ENCODE results near the gene TES. TPM values are rescaled to one million over a fixed set of nuclear protein-coding genes. Genes with fewer than 3 reads are reported as not detected.

TES gene
- total and polyA plus RNA-seq, 2 experiments from 2014 or later, result 37.3 to 38.3 TPM

- Histone ChIP-seq H3K4me1 (ENCODE audit: insufficient read depth) (peaks cover 7% of the 10 kb centered on the region; the same call in 1 of the 2 replicates), H3K79me2 (replicated peaks; ENCODE audit: insufficient read depth) (no peaks in the 10 kb centered on the region), H3K27ac (ENCODE audit: low read depth) (no peak overlapping the region), H3K27me3 (ENCODE audit: insufficient read depth) (no peaks in the 10 kb centered on the region), H3K36me3 (ENCODE audit: insufficient read depth) (no peaks in the 10 kb centered on the region), H3K4me3 (no peak overlapping the region), H3K4me2 (no peak overlapping the region), H4K20me1 (replicated peaks; ENCODE audit: insufficient read depth) (no peaks in the 10 kb centered on the region), H3F3A (replicated peaks; ENCODE audit: low read depth) (no peaks in the 10 kb centered on the region), H3K9me2 (ENCODE audit: insufficient read depth) (no peaks in the 10 kb centered on the region; the same call in 1 of the 2 replicates), H2AFZ (no peak overlapping the region)
- ATAC-seq (no peak), DNase-seq (ENCODE audit: low spot score) (no peak)
- H3K27ac Mint-ChIP-seq, result no peak overlapping the region
- TF ChIP-seq CREB1 (CRISPR knock-in tag; IDR thresholded peaks at IDR 0.05; ENCODE audit: low read depth) (no peak), POLR2AphosphoS5 (IDR thresholded peaks at IDR 0.05; ENCODE audit: low read depth) (no peak), ETS1 (IDR thresholded peaks at IDR 0.05) (no peak), ZNF114 (CRISPR knock-in tag; IDR thresholded peaks at IDR 0.05) (no peak), NANOG (IDR thresholded peaks at IDR 0.05; ENCODE audit: borderline replicate concordance) (no peak), ZNF331 (CRISPR knock-in tag; IDR thresholded peaks at IDR 0.05; ENCODE audit: low read depth) (no peak), ZNF462 (CRISPR knock-in tag; IDR thresholded peaks at IDR 0.05) (no peak), EZH2 (IDR thresholded peaks at IDR 0.05; ENCODE audit: low read depth, unreplicated experiment) (no peak), EZH2phosphoT487 (IDR thresholded peaks at IDR 0.05; ENCODE audit: unreplicated experiment) (no peak), CTCF (conservative IDR thresholded peaks at IDR 0.05; ENCODE audit: low read depth in 2 of 2) (no peak), REST (IDR thresholded peaks at IDR 0.05; ENCODE audit: unreplicated experiment) (no peak), STAT1 (IDR thresholded peaks at IDR 0.05; ENCODE audit: unreplicated experiment) (no peak), JUNB (IDR thresholded peaks at IDR 0.05; ENCODE audit: unreplicated experiment) (no peak)
- no peaks in the 10 kb centered on the region for H3K9me3 Mint-ChIP-seq
- H3K4me3 Mint-ChIP-seq, result no peak overlapping the region
- H3K36me3 Mint-ChIP-seq (ENCODE audit: low read depth), result no peaks in the 10 kb centered on the region
- H3K4me1 Mint-ChIP-seq, result peaks cover 8% of the 10 kb centered on the region; the same call in 2 of the 3 replicates
- no peaks in the 10 kb centered on the region for H3K27me3 Mint-ChIP-seq (ENCODE audit: insufficient read depth, low read depth, poor library complexity)
Observed at GRCh38 chr7:116279217-116279616, 68.9 kb downstream of the TES start.
